ENCODE data around the gene INAFM2. TPM values are rescaled to one million over a fixed set of nuclear protein-coding genes. Genes with fewer than 3 reads are reported as not detected.

Gene INAFM2
- total and polyA plus RNA-seq, 2 of the 4 experiments (the other 2 are of a cell fraction), result 10.4 to 14.0 TPM

DNA sequence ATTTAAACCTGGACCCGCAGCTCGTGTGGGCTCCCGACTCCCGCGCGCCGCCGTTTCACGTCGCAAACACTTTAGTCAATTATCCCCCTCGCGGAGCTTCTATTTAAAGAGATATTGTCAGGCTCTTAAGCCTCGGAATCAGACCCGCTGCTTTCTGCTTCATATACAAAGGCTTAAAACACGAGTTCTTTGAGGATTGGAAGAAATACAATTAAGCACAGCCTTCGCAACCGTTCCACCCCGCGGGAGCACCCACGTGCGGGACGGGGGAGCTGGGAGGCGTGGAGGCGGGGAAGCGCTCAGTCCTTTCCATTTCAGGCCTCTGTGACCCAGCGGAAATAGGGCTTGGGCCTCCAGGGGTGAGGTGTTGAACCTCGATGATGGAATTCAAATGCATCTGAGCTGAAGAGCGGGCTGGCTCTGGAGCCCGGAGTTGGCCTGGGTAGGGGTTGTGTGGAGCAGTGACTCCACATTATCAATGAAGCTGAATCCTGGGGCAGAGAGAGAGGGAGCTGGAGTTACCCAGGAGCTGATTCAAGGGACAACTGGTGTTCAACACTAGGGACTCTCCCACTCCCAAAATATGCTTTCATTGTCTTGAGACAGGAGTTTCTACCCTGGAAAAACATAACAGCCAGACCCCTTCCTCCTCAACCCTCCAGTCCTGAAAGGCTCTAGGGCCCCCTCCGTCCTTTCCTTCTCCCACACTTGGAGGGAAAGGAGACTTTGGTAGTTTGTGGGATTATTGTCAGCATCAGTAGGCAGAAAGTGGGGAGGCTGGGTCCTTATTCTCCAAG is 43.0 kb upstream of the INAFM2 start:
- Histone ChIP-seq H3K9me1 (ENCODE audit: insufficient read depth, low read length) (no peaks in the 10 kb centered on the region), H3K4me3 (ENCODE audit: insufficient read depth, low read depth, low read length) (no peak overlapping the region), H3K4ac (ENCODE audit: low read depth, low read length) (no peak overlapping the region), H3K36me3 (ENCODE audit: control insufficient read depth, insufficient read depth, low read length) (no peaks in the 10 kb centered on the region), H2BK120ac (ENCODE audit: low read depth, low read length) (no peak overlapping the region), H3K27ac (ENCODE audit: insufficient read depth, low read length) (no peak overlapping the region), H3K4me1 (ENCODE audit: control insufficient read depth, insufficient read depth, low read length) (peaks cover 4% of the 10 kb centered on the region), H2AK5ac (ENCODE audit: low read depth, low read length) (no peak overlapping the region), H3K9me3 (ENCODE audit: control insufficient read depth, insufficient read depth, low read length) (no peaks in the 10 kb centered on the region), H2AFZ (replicated peaks; ENCODE audit: low read length, poor library complexity) (no peak overlapping the region), H4K8ac (ENCODE audit: low read depth in 2 of 2, low read length in 2 of 2) (no peak overlapping the region), H3K9ac (ENCODE audit: low read depth, low read length) (no peak overlapping the region), H3K56ac (ENCODE audit: extremely low read depth, insufficient read depth, low read length) (no peak overlapping the region), H4K20me1 (ENCODE audit: insufficient read depth, low read length) (no peaks in the 10 kb centered on the region), H3K14ac (replicated peaks; ENCODE audit: low read depth, low read length) (no peak overlapping the region), H3K18ac (ENCODE audit: low read depth, low read length) (no peak overlapping the region), H3K27me3 (ENCODE audit: control insufficient read depth, insufficient read depth, low read length) (peaks cover 69% of the 10 kb centered on the region), H2BK20ac (ENCODE audit: low read depth, low read length) (no peak overlapping the region), H4K91ac (ENCODE audit: insufficient read depth, low read depth, low read length) (no peak overlapping the region), H4K5ac (ENCODE audit: low read depth, low read length) (no peak overlapping the region), H3K23ac (ENCODE audit: low read depth, low read length) (no peak overlapping the region), H2BK5ac (ENCODE audit: low read depth, low read length, poor library complexity, severe bottlenecking) (no peak overlapping the region), H2AK9ac (replicated peaks; ENCODE audit: low read depth, low read length, poor library complexity) (no peak overlapping the region), H3K4me2 (ENCODE audit: low read depth, low read length) (no peak overlapping the region), H3K79me1 (ENCODE audit: low read depth in 1 of 2, low read length in 2 of 2) (no peaks in the 10 kb centered on the region), H2BK15ac (ENCODE audit: low read depth, low read length) (no peak overlapping the region)
- POLR2A ChIA-PET (ENCODE audit: unreplicated experiment), result no interaction called here
- TF ChIP-seq, protein P1, sequence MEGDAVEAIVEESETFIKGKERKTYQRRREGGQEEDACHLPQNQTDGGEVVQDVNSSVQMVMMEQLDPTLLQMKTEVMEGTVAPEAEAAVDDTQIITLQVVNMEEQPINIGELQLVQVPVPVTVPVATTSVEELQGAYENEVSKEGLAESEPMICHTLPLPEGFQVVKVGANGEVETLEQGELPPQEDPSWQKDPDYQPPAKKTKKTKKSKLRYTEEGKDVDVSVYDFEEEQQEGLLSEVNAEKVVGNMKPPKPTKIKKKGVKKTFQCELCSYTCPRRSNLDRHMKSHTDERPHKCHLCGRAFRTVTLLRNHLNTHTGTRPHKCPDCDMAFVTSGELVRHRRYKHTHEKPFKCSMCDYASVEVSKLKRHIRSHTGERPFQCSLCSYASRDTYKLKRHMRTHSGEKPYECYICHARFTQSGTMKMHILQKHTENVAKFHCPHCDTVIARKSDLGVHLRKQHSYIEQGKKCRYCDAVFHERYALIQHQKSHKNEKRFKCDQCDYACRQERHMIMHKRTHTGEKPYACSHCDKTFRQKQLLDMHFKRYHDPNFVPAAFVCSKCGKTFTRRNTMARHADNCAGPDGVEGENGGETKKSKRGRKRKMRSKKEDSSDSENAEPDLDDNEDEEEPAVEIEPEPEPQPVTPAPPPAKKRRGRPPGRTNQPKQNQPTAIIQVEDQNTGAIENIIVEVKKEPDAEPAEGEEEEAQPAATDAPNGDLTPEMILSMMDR (conservative IDR thresholded peaks at IDR 0.05; ENCODE audit: low read depth, low read length), result no peak
- TF ChIP-seq BHLHE40 (IDR thresholded peaks at IDR 0.05; ENCODE audit: low read depth, low read length), result no peak
- TF ChIP-seq NFE2L2 (IDR thresholded peaks at IDR 0.05; ENCODE audit: low read depth, low read length), result no peak
- TF ChIP-seq, protein P2, sequence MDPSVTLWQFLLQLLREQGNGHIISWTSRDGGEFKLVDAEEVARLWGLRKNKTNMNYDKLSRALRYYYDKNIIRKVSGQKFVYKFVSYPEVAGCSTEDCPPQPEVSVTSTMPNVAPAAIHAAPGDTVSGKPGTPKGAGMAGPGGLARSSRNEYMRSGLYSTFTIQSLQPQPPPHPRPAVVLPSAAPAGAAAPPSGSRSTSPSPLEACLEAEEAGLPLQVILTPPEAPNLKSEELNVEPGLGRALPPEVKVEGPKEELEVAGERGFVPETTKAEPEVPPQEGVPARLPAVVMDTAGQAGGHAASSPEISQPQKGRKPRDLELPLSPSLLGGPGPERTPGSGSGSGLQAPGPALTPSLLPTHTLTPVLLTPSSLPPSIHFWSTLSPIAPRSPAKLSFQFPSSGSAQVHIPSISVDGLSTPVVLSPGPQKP (IDR thresholded peaks at IDR 0.05; ENCODE audit: borderline replicate concordance, low read depth, low read length), result no peak
- no peak for TF ChIP-seq CHD1 (IDR thresholded peaks at IDR 0.05; ENCODE audit: low read depth, low read length)
- TF ChIP-seq CEBPB (IDR thresholded peaks at IDR 0.05; ENCODE audit: low read depth, low read length), result no peak
- DNase-seq (no peak), ATAC-seq (ENCODE audit: low read depth) (no peak)
- intact Hi-C loops (cut with micrococcal nuclease) (no loop called here), in situ Hi-C loops (cut with MboI; ENCODE audit: low sequenced_read_pairs) (no loop called here), dilution Hi-C loops (cut with HindIII; ENCODE audit: low sequenced_read_pairs, unreplicated experiment) (no loop called here)
- CTCF ChIA-PET, result interaction anchor here (0.8 to 1.6 kb wide), 3 partner anchors 10 to 63 kb away, joined by 3 to 13 read pairs (median 11); no protein-coding TSS in a partner anchor
- BruUV-seq (replicated peaks), result no TSS peak
- 48% methylated on average over 12 of the region's 30 CpGs; no CpG with 5 or more reads in 1 of the 2 experiments for WGBS, 2 experiments (ENCODE audit: extremely low coverage in 2 of 2, insufficient read length in 1 of 2)
